ENCODE results near the gene CNTNAP2. TPM values are rescaled to one million over a fixed set of nuclear protein-coding genes. Genes with fewer than 3 reads are reported as not detected.

Gene CNTNAP2
- total RNA-seq, 4 donors from 2014 or later, result 0.42 to 0.71 TPM; not detected in 2

DNA sequence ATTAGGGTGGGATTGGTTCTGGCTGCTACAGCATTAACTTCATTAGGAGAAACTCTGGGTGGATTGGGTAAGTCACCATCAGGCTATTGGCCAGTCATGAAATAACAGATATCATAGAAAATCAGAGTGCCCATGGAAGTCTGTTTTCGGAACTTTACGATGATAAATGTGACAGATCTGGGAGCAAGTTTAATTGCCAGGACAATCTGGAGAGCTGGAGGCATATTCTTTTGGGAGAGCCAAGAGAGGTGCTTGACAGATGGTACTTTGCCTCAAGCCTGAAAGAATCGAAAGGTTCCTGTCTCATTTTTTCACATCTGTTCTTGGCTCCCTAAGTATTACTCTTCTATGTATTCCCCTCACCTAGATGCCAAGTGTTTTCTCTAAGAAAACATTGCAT is 369.9 kb downstream of the CNTNAP2 start:
- no peak for DNase-seq (ENCODE audit: low spot score in 2 of 2)
- 43 to 44% methylated on average over 3 of the region's 3 CpGs for WGBS, 2 donors
- no peak overlapping the region for H3K4me3 ChIP-seq (ENCODE audit: low read depth, poor library complexity, severe bottlenecking)
- TF ChIP-seq POLR2A (IDR thresholded peaks at IDR 0.05), result no peak
- TF ChIP-seq, protein P1, sequence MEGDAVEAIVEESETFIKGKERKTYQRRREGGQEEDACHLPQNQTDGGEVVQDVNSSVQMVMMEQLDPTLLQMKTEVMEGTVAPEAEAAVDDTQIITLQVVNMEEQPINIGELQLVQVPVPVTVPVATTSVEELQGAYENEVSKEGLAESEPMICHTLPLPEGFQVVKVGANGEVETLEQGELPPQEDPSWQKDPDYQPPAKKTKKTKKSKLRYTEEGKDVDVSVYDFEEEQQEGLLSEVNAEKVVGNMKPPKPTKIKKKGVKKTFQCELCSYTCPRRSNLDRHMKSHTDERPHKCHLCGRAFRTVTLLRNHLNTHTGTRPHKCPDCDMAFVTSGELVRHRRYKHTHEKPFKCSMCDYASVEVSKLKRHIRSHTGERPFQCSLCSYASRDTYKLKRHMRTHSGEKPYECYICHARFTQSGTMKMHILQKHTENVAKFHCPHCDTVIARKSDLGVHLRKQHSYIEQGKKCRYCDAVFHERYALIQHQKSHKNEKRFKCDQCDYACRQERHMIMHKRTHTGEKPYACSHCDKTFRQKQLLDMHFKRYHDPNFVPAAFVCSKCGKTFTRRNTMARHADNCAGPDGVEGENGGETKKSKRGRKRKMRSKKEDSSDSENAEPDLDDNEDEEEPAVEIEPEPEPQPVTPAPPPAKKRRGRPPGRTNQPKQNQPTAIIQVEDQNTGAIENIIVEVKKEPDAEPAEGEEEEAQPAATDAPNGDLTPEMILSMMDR (IDR thresholded peaks at IDR 0.05), result no peak
- intact Hi-C loops (cut with DNase I; ENCODE audit: low total_unique reads), result no loop called here

DNA sequence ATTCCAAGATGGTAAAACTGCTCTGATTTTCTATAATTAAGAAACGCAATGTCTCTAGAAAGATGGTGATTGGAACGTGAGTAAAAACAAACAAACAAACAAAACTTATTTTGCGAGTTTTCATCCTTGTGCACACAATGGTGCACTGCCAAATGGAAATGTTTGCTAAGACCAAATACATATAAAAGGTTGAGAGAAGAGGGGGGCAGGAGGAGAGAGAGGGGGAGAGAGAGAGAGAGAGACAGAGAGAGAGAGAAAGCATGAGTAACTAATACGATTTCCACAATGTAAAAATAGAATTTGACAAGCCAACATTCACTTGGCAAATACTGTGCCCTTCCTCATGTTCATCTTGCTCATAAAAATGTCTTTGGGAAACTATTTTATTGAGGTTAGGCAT is 375.4 kb downstream of the CNTNAP2 start:
- TF ChIP-seq, protein P1 (IDR thresholded peaks at IDR 0.05), result no peak
- no peak for TF ChIP-seq POLR2A (IDR thresholded peaks at IDR 0.05)
- 73 to 75% methylated on average over 4 of the region's 4 CpGs for WGBS, 2 donors
- intact Hi-C loops (cut with DNase I; ENCODE audit: low total_unique reads), result no loop called here

DNA sequence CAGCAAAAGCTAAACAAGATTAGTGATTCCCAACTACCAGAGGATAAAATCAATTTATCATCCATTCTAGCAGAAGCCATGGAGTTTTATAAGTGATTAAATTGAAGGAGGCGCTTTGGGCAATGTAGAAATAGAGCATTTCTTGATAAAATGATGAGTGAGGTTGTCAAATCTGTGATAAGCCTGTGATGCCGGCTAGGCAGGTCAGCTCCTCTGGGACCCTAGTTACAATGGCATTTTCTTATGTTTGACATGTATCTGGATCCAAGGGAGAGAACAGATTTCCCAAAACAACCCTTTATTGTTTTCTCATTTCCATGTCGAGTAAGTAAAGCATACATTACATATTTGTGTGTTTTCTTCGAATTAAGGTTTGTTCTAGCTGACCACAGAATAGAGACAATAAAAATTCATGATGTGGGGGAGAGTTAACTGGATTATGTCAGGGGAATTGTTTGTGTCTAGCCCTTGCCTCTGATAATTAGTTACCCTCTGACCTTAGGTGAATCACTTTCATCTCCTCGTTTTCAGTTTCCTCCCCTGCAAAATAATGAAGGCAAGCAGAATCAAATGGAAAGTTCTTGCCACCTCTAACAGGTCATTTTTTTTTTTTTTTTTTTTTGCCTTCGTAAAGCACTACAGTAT is 378.5 kb downstream of the CNTNAP2 start:
- intact Hi-C loops (cut with DNase I; ENCODE audit: low total_unique reads), result no loop called here
- DNase-seq (ENCODE audit: low spot score in 2 of 2), result no peak
- 78% methylated on average over 6 of the region's 6 CpGs for WGBS, 2 donors

More for the DNA sequence above, 375.4 kb downstream of the CNTNAP2 start:
- H3K4me3 ChIP-seq (ENCODE audit: low read depth, poor library complexity, severe bottlenecking), result no peak overlapping the region
- no peak for DNase-seq (ENCODE audit: low spot score in 2 of 2)

DNA sequence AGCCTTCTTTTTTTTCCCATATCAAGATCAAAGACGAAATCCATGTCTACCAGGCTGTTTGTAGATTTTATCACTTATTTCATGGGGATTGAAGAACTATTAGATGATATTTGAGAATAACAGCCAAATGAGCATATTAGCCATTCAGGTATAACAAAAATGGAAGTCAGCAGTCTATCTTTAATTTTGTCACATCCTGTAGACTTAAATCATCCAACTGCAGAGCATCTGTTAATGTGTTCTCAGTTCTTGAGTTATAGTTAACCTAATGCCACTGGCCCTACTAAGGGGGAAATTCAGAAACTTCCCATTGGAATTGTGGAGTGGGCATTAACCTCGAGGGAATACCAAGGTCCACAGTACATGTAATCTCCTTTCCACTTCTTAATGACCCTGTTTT is 380.1 kb downstream of the CNTNAP2 start:
- 72 to 73% methylated on average over 2 of the region's 2 CpGs for WGBS, 2 donors
- H3K4me3 ChIP-seq (ENCODE audit: low read depth, poor library complexity, severe bottlenecking), result no peak overlapping the region
- intact Hi-C loops (cut with DNase I; ENCODE audit: low total_unique reads), result no loop called here
- DNase-seq (ENCODE audit: low spot score in 2 of 2), result no peak
- TF ChIP-seq POLR2A (IDR thresholded peaks at IDR 0.05), result no peak
- TF ChIP-seq, protein P1 (IDR thresholded peaks at IDR 0.05), result no peak

More for the DNA sequence above, 378.5 kb downstream of the CNTNAP2 start:
- no peak for TF ChIP-seq POLR2A (IDR thresholded peaks at IDR 0.05)
- TF ChIP-seq, protein P1 (IDR thresholded peaks at IDR 0.05), result no peak
- H3K4me3 ChIP-seq (ENCODE audit: low read depth, poor library complexity, severe bottlenecking), result no peak overlapping the region

DNA sequence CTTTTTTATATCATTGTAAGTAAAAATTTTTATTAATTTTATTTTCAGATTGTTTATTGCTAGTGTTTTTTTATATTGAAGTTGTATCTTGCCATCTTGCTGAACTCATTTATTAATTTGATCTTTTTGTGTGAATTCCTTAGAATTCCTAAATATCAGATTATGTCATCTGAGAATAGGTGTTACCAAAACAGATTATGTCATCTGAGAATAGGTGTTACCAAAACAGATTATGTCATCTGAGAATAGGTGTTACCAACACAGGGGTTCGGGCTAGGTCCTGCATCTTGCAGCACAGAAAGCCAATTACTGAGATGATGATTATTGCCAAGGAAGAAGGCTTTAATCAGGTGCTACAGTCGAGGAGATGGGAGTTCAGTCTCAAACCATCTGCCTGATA is 383.4 kb downstream of the CNTNAP2 start:
- intact Hi-C loops (cut with DNase I; ENCODE audit: low total_unique reads), result no loop called here
- no peak for DNase-seq (ENCODE audit: low spot score in 2 of 2)
- no peak for TF ChIP-seq POLR2A (IDR thresholded peaks at IDR 0.05)
- TF ChIP-seq, protein P1 (IDR thresholded peaks at IDR 0.05), result no peak
- H3K4me3 ChIP-seq (ENCODE audit: low read depth, poor library complexity, severe bottlenecking), result no peak overlapping the region
- WGBS, 2 donors, result 62 to 68% methylated on average over 2 of the region's 2 CpGs

DNA sequence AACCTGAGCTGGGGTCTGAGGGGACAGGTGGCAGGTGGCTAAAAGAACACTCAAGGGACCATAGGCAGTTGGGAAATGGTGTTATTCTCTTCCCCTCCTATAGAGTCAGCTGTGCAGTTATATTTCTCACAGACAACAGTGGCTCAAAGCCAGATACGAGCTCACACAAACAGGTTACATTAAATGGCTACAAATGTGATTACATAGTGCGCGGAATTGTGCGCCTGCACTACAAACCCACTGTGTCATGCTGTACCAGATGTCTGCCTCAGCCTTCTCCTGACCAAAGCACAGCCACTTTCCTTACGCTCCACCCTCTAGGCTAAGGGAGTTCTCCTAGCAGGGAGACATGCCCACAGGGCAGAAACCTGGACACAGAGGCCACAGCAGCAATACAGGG is 387.2 kb downstream of the CNTNAP2 start:
- no peak overlapping the region for H3K4me3 ChIP-seq (ENCODE audit: low read depth, poor library complexity, severe bottlenecking)
- DNase-seq (ENCODE audit: low spot score in 2 of 2), result no peak
- TF ChIP-seq, protein P1 (IDR thresholded peaks at IDR 0.05), result no peak
- TF ChIP-seq POLR2A (IDR thresholded peaks at IDR 0.05), result no peak
- intact Hi-C loops (cut with DNase I; ENCODE audit: low total_unique reads), result no loop called here
- 92 to 93% methylated on average over 5 of the region's 5 CpGs for WGBS, 2 donors

Data from lower leg skin (tissue), 4 donors.